Stimulated activated CD8-positive, alpha-beta memory T cell treated with anti-CD3 and anti-CD28 coated beads, Interleukin-12 subunit alpha, Interleukin-12 subunit beta, amount 100 ng/mL, for 24 hours (primary cell): ENCODE results near the gene PEAK3.

Experiments used
- DNase-seq: peaks from one replicate; pipeline ENCODE4 v3.0.0-alpha.2; 2020; ENCODE audit errors: extremely low read depth

PEAK3 gene

DNA sequence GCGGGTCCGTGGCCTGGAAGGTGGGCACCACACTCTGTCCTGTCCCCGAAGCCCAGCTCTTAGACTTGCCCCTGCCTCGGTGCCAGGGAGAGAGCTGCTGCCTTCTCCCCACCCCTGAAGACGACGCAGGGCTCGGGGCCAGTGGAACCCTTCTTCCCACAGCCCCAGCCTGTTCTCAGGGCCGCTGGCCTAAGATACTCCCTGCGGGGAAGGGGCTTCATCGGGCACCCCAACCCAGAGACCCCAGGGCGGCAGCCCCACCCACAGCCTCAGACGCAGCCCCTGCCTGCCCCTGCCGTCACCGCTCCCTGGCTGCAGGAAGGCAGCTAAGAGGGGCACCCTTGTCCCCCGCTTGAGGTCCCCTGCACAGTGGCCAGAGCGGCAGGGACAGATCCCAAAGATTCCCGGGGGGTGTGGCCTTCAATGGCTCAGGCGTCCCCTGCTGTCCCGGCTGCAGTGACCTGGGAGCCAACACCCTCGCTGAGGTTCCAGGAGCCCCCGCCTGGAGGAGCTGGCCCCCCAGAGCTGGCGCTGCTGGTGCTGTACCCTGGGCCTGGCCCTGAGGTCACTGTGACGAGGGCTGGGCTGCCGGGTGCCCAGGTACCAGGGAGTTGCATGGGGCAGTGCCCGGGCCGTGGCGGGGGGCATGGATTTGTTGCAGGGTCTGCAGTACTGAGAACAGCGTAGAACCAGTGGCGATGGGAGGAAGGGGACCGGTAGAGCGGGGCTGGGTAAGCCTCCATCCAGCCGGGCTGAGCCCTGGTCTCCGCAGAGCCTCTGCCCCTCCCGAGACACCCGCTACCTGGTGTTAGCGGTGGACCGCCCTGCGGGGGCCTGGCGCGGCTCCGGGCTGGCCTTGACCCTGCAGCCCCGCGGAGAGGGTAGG, 31.9 kb downstream of the PEAK3 start:
- no peak for DNase-seq

DNA sequence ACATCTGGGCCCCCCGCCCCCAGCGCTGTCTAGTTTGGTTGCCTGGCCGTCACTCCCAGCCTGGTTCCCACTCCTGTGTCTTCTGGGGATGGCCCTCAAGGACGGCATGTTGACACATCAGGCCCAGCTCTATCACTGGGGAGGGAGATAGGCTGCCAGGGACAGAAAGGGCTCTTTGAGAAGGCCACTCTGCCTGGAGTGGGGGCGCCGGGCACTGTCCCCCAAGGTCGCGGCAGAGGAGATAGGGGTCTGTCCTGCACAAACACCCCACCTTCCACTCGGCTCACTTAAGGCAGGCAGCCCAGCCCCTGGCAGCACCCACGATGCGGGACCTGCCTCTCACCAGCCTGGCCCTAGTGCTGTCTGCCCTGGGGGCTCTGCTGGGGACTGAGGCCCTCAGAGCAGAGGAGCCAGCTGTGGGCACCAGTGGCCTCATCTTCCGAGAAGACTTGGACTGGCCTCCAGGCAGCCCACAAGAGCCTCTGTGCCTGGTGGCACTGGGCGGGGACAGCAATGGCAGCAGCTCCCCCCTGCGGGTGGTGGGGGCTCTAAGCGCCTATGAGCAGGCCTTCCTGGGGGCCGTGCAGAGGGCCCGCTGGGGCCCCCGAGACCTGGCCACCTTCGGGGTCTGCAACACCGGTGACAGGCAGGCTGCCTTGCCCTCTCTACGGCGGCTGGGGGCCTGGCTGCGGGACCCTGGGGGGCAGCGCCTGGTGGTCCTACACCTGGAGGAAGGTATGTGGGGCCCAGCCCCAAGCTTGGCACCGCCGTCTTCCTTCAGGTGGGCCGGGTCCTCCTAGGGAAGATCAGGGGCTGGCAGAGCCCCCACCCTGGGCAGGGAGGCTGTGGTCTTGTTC, 32.7 kb downstream of the PEAK3 start, which contains the start of gene AMH:
AMH (plus strand) TSS at position 314 of the 857 bp plus-strand sequence; CDS start at position 324, 10 bp downstream.
- DNase-seq = no peak

GRCh38 chr19:2248136-2249009, 33.6 kb downstream of the PEAK3 start:
- no peak for DNase-seq

DNA sequence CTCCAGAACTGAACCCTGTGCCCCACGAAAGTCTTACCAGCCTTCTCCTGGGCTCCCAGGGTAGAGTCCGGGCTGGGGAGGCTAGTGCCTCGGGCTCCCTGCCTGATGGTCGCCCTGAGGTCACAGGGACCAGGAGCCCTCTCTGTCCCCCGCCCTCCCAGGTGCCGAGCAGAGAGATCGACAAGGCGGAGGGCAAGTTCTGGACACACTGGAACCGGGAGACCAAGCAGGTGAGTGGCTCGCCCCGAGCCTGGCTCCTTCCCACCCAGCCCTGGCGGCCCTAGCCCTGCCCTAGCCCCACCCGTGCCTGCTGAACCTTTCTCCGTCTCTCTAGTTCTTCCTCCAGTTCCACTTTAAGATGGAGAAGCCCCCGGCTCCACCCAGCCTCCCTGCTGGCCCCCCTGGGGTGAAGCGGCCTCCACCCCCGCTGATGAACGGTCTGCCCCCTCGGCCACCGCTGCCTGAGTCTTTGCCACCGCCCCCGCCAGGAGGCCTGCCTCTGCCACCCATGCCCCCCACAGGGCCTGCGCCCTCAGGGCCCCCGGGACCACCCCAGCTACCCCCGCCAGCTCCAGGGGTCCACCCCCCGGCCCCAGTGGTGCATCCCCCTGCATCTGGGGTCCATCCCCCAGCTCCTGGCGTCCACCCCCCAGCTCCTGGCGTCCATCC, 34.4 kb downstream of the PEAK3 start:
- no peak for DNase-seq

- no peak for DNase-seq
Measured at GRCh38 chr19:2246801-2247361, 35.1 kb downstream of the PEAK3 start.

DNA sequence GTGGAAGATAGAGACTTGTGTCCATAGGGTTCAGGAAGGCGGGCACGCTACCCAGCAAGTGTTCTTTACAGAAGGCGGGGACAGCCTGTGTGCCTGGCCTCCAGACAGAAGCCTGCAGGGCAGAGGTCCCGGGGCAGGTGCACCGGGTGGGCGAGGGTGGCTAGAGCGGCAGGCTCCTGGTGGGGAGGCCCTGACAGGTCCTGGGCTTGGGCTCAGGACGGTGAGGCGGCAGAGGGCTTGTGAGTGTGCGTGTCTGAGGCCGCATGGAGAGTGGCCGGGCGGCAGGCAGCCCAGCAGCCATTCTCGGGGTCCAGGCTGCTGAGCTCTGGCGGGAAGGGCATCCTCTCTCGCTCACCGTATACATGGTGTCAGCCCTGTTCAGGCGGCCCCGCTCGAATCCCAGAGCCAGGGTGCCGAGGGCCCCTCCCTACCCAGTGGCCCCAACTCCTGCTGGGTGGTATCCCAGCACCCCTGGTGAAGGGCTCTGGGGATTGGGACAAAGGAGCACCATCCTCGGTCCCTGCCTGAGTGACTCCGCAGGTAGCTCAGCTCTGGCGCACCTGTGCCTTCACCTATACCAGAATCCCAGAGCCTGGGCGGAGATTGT, 35.9 kb downstream of the PEAK3 start:
- no peak for DNase-seq

- no peak for DNase-seq
Measured at GRCh38 chr19:2245273-2245672, 36.7 kb downstream of the PEAK3 start.

- no peak for DNase-seq
Measured at GRCh38 chr19:2244486-2244885, 37.5 kb downstream of the PEAK3 start.

DNA sequence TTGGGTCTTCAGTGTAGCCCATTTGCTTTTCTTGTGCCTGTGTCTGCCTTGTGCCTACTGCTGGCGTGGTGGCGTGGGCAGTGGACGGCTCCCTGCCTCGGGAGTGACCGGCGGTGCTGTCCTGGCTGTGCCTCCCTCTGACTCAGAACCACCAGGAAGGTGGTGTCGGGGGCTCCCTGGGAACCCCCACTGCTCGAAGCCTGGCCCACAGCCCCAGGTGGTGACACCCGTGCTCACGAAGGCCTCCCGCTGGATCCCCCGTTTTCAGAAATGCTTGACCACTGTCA, 37.9 kb downstream of the PEAK3 start:
- no peak for DNase-seq

DNA sequence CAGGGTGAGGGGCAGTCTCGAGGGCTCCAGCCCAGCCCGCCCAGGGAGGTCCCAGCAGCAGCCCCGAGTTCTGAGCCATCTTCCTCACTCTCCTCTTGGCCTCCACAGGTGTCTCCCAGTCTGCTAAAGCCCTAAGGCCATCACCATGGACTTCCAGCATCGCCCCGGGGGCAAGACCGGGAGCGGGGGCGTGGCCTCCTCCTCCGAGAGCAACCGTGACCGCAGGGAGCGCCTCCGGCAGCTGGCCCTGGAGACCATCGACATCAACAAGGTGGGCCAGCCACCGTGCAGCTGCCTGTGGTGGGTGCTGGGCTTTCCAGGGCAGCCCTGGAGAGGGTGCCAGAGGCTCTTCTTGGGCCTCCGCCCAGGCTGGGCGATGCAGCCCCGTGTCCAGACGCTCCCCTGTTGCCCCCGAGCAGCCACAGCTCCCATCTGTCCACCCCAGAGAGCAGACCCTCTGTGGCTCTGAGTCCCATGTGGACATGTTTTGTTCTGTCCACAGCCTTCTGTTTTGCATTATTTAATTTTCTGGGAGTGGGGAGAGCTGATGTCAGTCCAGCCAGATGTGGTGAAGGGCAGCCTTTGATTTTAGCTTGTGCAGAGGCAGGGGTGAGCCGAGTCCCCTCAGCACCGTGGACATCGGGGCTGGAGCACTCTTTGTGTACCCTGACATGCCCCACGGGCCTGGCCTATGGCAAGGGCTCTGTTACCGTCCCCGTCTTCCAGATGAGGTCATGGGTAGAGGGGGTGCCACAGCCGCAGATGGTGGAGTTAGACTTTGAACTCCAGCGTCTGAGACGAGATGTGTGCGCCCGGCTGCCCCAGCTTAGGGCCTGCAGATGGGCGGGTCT, 38.5 kb downstream of the PEAK3 start:
- DNase-seq = no peak

- DNase-seq = no peak
Measured at GRCh38 chr19:2242816-2243215, 39.2 kb downstream of the PEAK3 start.

DNA sequence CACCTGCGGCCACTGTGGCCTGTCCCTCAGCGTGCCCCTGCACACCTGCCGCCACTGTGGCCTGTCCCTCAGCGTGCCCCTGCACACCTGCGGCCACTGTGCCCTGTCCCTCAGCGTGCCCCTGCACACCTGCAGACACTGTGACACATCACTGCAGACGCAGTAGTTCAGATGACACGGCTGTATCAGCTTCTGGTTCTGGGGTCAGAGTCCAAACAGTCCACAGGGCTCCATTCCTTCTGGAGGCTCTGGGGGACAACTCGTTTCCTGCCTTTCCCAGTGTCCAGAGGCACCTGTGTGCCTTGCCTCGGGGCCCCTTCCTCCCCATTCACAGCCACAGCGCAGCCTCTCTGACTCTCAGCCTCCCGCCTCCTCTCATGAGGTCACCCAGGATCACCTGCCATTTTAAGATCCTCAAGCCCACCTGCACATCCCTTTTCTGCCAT, 39.9 kb downstream of the PEAK3 start:
- DNase-seq = no peak

DNA sequence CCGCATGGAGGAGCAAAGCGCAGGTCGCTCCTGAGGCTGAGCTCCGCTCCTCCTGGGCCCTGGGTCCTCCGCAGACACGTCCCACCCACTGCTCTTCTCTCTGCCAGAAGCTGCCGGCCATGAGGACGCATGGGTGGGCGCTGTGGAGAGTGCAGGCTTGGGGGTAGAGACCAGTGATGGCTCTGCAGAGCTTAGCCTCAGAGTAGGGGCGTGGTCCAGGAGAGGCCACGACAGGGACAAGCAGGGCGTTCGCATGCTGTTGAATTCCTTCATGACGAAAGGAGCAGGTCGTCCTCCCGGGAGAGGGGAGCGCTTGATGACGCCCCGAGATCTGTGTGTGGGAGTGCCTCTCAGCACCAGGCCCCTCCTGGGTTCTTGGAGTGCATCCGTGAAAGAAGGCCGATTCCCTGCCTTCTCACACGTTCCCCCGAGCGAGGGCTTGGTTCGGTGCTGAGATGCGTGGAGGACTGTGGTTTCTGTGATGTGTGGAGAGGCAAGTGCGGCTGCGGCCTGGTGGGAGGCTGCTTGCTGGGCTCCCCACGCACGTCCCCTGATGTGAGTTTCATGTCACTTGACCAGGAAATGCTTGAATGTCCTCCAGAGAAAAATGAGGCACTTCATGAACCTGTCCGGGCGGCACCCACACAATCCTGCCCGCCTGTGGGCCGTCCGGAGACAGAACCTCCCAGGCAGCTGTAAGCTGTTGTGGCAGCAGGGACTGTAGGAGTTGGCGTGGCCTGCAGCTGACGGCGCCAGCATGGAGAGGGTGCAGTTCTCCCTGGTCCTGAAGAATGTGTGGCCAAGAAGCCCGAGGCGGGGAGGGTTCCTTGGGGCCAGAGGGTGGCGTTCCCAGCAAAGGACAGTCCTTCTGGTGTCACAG, 40.9 kb downstream of the PEAK3 start:
- DNase-seq = no peak

GRCh38 chr19:2239771-2240770, 41.9 kb downstream of the PEAK3 start:
- no peak for DNase-seq

DNA sequence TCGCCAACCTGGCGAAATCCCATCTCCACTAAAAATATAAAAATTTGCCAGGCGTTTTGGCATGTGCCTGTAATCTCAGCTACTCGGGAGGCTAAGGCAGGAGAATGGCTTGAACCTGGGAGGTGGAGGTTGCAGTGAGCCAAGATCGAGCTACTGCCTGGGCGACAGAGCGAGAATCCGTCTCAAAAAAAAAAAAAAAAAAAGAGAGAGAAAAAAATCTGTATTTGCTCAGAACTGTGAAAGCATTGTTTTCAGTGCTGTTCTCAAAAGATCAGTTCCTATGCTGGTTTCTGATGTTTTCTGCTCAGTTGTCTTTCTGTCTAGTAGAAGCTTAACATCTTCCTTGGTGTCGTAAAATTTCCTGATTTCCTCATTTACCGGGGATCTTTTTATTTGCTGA, 42.8 kb downstream of the PEAK3 start:
- DNase-seq = no peak

DNA sequence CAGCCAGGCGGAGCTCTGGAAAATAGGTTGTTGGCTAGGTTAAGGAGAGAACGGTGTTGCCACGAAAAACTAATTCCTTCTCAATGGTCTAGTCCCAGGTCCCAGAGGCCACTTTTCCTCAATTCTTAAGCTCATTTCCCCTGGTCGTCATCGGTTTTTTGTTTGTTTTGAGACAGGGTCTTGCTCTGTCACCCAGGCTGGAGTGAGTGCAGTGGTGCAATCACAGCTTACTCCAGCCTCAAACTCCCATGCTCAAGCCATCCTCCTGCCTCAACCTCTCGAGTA, 44.2 kb downstream of the PEAK3 start:
- DNase-seq = no peak

DNA sequence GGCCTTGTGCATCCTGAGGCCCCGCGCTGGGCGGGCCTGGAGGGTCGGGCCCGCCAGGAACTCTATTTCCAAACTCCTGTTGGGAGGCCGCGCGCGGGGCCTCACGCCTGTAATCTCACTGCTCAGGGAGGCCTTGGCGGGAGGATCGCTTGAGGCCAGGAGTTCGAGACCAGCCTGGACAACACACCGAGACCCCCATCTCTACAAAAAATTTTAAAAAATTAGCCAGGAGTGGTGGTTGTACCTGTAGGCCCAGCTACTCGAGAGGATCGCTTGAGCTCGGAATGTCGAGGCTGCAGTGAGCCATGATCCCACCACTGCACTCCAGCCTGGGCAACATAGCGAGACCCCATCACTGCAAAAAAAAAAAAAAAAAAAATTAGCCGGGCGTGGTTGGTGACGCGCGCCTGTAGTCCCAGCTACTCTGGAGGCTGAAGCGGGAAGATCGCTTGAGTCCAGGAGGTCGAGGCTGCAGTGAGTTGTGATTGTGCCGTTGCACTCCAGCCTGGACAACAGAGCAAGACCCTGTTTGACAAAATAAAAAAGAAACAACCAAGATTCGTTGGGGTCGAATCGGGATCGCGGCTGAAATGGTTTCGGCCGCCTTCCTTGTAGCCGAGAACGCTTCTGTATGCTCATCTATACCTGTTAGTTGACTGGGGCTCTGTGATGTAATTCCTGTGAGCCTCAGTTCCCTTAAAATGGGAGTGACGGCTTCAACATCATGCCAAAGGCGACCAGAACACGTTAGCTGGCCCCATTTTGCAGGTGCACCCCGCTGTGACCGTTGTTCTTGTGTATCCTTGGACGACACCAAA, 44.7 kb downstream of the PEAK3 start:
- DNase-seq = no peak
